ENCODE data around the gene PRKCE. TPM values are rescaled to one million over a fixed set of nuclear protein-coding genes. Genes with fewer than 3 reads are reported as not detected.

PRKCE gene
- polyA plus RNA-seq (2013, experiment 1 of 4): 3.2 TPM
- 2.5 TPM for polyA plus RNA-seq (2013, experiment 2 of 4)
- polyA plus RNA-seq (2013, experiment 3 of 4): 2.6 TPM
- 2.7 TPM for polyA plus RNA-seq (2013, experiment 4 of 4)

- H3K27ac ChIP-seq (ENCODE audit: insufficient read depth, low read depth, low read length, poor library complexity, severe bottlenecking): no peak within 1 kb of the TSS
- no peaks in the 10 kb centered on the region for H3K36me3 ChIP-seq (ENCODE audit: control insufficient read depth, insufficient read depth, low read length)
- H3K4me1 ChIP-seq (ENCODE audit: control insufficient read depth, insufficient read depth, low read length): peaks cover 16% of the 10 kb centered on the region
- peak within 1 kb of the TSS; percentile 58 for H3K4me3 ChIP-seq (ENCODE audit: insufficient read depth, low read depth, low read length)
- H3K9me3 ChIP-seq (ENCODE audit: control insufficient read depth, low read length): no peaks in the 10 kb centered on the region
- WGBS, 2 experiments: 0 to 1% methylated on average over 66 of the region's 66 CpGs
- H3K27me3 ChIP-seq (ENCODE audit: control insufficient read depth, insufficient read depth, low read length, poor library complexity, severe bottlenecking): peaks cover 75% of the 10 kb centered on the region
Observed at GRCh38 chr2:45651415-45652089, at the start of gene PRKCE. Gene PRKCE (plus strand): TSS chr2:45651675.

GRCh38 chr2:45602624-45603023 is 48.9 kb upstream of the PRKCE start:
- peaks cover 26% of the 10 kb centered on the region for H3K36me3 ChIP-seq (ENCODE audit: control insufficient read depth, insufficient read depth, low read length)
- WGBS, 2 experiments: 98 to 100% methylated on average over 2 of the region's 2 CpGs

GRCh38 chr2:45605116-45605515 is 46.4 kb upstream of the PRKCE start:
- no peaks in the 10 kb centered on the region for H3K27me3 ChIP-seq (ENCODE audit: control insufficient read depth, insufficient read depth, low read length, poor library complexity, severe bottlenecking)
- H3K4me1 ChIP-seq (ENCODE audit: control insufficient read depth, insufficient read depth, low read length): no peaks in the 10 kb centered on the region
- WGBS, 2 experiments: 94% methylated on average over 1 of the region's 2 CpGs
- H3K4me3 ChIP-seq (ENCODE audit: insufficient read depth, low read depth, low read length): no peak overlapping the region
- no peaks in the 10 kb centered on the region for H3K9me3 ChIP-seq (ENCODE audit: control insufficient read depth, low read length)
- H3K36me3 ChIP-seq (ENCODE audit: control insufficient read depth, insufficient read depth, low read length): peaks cover 16% of the 10 kb centered on the region
- no peak overlapping the region for H3K27ac ChIP-seq (ENCODE audit: insufficient read depth, low read depth, low read length, poor library complexity, severe bottlenecking)

More at GRCh38 chr2:45602624-45603023, 48.9 kb upstream of the PRKCE start:
- no peaks in the 10 kb centered on the region for H3K4me1 ChIP-seq (ENCODE audit: control insufficient read depth, insufficient read depth, low read length)
- H3K9me3 ChIP-seq (ENCODE audit: control insufficient read depth, low read length): no peaks in the 10 kb centered on the region
- no peak overlapping the region for H3K27ac ChIP-seq (ENCODE audit: insufficient read depth, low read depth, low read length, poor library complexity, severe bottlenecking)
- no peaks in the 10 kb centered on the region for H3K27me3 ChIP-seq (ENCODE audit: control insufficient read depth, insufficient read depth, low read length, poor library complexity, severe bottlenecking)
- no peak overlapping the region for H3K4me3 ChIP-seq (ENCODE audit: insufficient read depth, low read depth, low read length)

DNA sequence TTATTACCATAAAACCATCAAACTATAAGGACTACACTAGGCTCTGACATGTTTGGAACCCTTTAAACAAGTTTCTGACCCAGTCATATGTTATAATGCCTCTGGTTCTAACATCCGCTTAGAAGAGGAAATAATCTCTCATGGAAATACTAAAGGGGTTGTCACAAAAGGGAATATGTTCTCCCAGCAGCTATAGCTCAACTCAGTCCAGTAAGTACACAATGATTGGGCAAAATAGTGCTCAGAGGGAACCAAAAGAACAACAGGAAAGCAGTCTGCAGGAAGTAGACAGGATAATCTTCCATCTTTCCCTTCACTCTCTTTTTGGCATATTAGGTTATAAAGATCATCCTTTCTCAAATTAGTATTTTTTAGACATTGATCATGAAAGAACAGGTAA is 44.7 kb upstream of the PRKCE start:
- H3K9me3 ChIP-seq (ENCODE audit: control insufficient read depth, low read length): no peaks in the 10 kb centered on the region
- 100% methylated on average over 1 of the region's 1 CpG for WGBS, 2 experiments
- no peaks in the 10 kb centered on the region for H3K27me3 ChIP-seq (ENCODE audit: control insufficient read depth, insufficient read depth, low read length, poor library complexity, severe bottlenecking)
- H3K4me1 ChIP-seq (ENCODE audit: control insufficient read depth, insufficient read depth, low read length): no peaks in the 10 kb centered on the region
- peaks cover under 1% of the 10 kb centered on the region for H3K36me3 ChIP-seq (ENCODE audit: control insufficient read depth, insufficient read depth, low read length)
- no peak overlapping the region for H3K4me3 ChIP-seq (ENCODE audit: insufficient read depth, low read depth, low read length)
- H3K27ac ChIP-seq (ENCODE audit: insufficient read depth, low read depth, low read length, poor library complexity, severe bottlenecking): no peak overlapping the region

DNA sequence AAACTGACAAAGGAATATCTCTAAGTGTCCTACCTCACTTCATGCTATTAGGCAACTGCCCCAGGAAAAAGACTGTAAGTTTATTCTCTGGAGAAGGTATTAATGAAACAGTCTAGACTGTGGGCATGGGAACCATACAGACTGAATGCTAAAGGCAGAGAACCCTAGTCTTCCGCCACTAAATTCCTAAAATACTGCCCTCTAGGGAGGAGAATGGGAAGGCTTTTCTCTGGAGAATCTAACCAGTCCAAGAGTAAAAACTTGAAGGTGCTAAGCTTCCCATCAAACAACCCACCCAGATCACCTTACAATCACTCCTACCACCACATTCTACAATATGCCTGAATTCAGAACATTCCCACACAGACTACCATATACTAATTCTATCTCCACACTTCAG is 43.8 kb upstream of the PRKCE start:
- no peak overlapping the region for H3K4me3 ChIP-seq (ENCODE audit: insufficient read depth, low read depth, low read length)
- no peaks in the 10 kb centered on the region for H3K4me1 ChIP-seq (ENCODE audit: control insufficient read depth, insufficient read depth, low read length)
- H3K36me3 ChIP-seq (ENCODE audit: control insufficient read depth, insufficient read depth, low read length): no peaks in the 10 kb centered on the region
- 33 to 38% methylated on average over 1 of the region's 1 CpG for WGBS, 2 experiments
- H3K9me3 ChIP-seq (ENCODE audit: control insufficient read depth, low read length): no peaks in the 10 kb centered on the region
- no peak overlapping the region for H3K27ac ChIP-seq (ENCODE audit: insufficient read depth, low read depth, low read length, poor library complexity, severe bottlenecking)
- H3K27me3 ChIP-seq (ENCODE audit: control insufficient read depth, insufficient read depth, low read length, poor library complexity, severe bottlenecking): no peaks in the 10 kb centered on the region

GRCh38 chr2:45610281-45611019 is 41.0 kb upstream of the PRKCE start:
- H3K27me3 ChIP-seq (ENCODE audit: control insufficient read depth, insufficient read depth, low read length, poor library complexity, severe bottlenecking): no peaks in the 10 kb centered on the region
- H3K9me3 ChIP-seq (ENCODE audit: control insufficient read depth, low read length): no peaks in the 10 kb centered on the region
- H3K4me3 ChIP-seq (ENCODE audit: insufficient read depth, low read depth, low read length): peak overlapping the region; percentile 70
- peak overlapping the region; percentile 64 for H3K27ac ChIP-seq (ENCODE audit: insufficient read depth, low read depth, low read length, poor library complexity, severe bottlenecking)
- no peaks in the 10 kb centered on the region for H3K4me1 ChIP-seq (ENCODE audit: control insufficient read depth, insufficient read depth, low read length)
- WGBS, 2 experiments: 1 to 2% methylated on average over 23 of the region's 23 CpGs
- H3K36me3 ChIP-seq (ENCODE audit: control insufficient read depth, insufficient read depth, low read length): no peaks in the 10 kb centered on the region

DNA sequence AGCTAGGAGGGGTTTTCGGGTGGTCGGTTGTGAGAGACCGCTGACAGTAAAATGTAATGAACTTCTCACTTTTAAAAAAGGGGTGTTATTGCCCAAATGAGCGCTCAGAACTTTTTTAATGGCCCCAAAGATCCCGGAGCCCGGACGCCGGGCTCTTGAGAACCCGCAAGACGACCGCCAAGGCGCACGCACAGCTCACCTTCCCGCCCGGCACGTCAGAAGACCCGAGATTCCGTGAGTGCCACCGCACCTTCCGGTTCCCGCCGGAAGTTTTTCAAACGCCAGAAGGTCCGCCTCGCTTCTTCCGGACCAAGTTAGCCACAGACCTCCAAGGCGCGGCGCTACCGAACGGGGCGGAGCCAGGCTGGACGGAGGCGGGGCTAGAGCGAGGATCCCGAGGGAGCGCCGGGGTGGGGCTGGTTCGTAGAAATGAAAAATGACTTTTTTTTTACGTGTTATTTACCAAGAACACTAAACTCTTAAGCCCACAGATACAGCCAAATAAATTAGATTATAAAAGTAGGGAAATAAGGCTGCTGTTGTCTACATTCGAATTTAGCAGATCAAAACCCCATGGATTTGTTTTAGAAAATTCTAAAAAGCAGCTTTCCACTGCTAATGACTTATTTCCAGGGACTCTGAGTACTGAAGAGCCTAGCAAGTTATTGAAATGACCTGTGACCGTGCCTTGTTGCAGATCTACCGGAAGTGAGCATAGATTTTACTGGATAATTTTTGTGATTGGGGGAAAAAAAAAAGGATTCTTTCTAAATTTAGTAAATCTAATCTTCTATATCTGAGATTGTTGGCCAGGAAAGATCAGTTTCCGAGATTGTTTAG is 40.2 kb upstream of the PRKCE start, which contains the start of gene SRBD1:
Gene SRBD1 (minus strand): TSS at position 248 of the 840 bp plus-strand sequence. CDS start 5,826 bp downstream, outside the sequence.
- no peaks in the 10 kb centered on the region for H3K36me3 ChIP-seq (ENCODE audit: control insufficient read depth, insufficient read depth, low read length)

DNA sequence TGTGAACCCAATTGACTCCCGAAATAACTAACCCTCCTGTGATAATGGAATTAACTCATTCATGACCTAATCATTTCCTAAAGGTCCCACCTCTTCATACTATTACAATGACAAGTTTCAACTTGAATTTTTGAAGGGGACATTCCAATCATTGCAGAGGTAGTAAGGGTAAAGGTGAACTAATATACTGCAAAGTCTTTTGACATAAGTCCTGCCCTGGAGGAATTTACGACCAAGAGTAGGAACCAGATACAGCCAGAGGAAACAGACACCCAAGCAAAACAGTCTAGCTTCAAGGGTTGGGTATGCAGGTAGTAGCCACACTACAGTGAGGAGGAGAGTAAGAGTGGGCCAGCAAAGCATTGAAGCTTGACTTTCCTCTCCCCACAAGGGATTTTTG is 39.2 kb upstream of the PRKCE start:
- no peak overlapping the region for H3K27ac ChIP-seq (ENCODE audit: insufficient read depth, low read depth, low read length, poor library complexity, severe bottlenecking)
- WGBS, 2 experiments: 75 to 95% methylated on average over 1 to 2 of the region's 2 CpGs
- no peaks in the 10 kb centered on the region for H3K9me3 ChIP-seq (ENCODE audit: control insufficient read depth, low read length)
- no peaks in the 10 kb centered on the region for H3K36me3 ChIP-seq (ENCODE audit: control insufficient read depth, insufficient read depth, low read length)
- H3K27me3 ChIP-seq (ENCODE audit: control insufficient read depth, insufficient read depth, low read length, poor library complexity, severe bottlenecking): no peaks in the 10 kb centered on the region
- H3K4me1 ChIP-seq (ENCODE audit: control insufficient read depth, insufficient read depth, low read length): no peaks in the 10 kb centered on the region
- H3K4me3 ChIP-seq (ENCODE audit: insufficient read depth, low read depth, low read length): no peak overlapping the region

More for the DNA sequence above, 40.2 kb upstream of the PRKCE start, which contains the start of gene SRBD1:
- no peaks in the 10 kb centered on the region for H3K4me1 ChIP-seq (ENCODE audit: control insufficient read depth, insufficient read depth, low read length)
- no peaks in the 10 kb centered on the region for H3K27me3 ChIP-seq (ENCODE audit: control insufficient read depth, insufficient read depth, low read length, poor library complexity, severe bottlenecking)
- H3K27ac ChIP-seq (ENCODE audit: insufficient read depth, low read depth, low read length, poor library complexity, severe bottlenecking): peak within 1 kb of the TSS; percentile 64
- H3K9me3 ChIP-seq (ENCODE audit: control insufficient read depth, low read length): no peaks in the 10 kb centered on the region
- 4 to 6% methylated on average over 42 of the region's 44 CpGs for WGBS, 2 experiments
- H3K4me3 ChIP-seq (ENCODE audit: insufficient read depth, low read depth, low read length): peak within 1 kb of the TSS; percentile 70

DNA sequence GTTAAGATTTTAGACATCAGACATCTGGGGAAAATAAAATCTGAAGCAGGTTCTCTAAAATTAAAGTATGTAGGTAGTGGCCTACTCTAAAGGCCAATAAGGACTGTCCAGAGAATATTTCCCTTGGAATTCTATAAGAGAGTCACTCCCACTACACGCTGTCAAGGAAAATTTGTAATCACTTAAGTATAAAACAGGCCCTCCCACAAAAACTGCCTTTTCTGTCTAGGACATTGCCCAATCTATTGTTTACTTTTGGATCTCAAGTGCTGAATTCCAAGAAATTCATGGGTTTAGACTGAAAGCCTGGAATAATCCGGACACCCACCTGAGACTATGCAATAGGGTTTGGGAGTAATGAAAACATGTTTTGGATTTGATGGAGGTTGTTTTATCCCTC is 38.7 kb upstream of the PRKCE start:
- Histone ChIP-seq H3K27ac (ENCODE audit: insufficient read depth, low read depth, low read length, poor library complexity, severe bottlenecking) (no peak overlapping the region), H3K36me3 (ENCODE audit: control insufficient read depth, insufficient read depth, low read length) (no peaks in the 10 kb centered on the region), H3K4me3 (ENCODE audit: insufficient read depth, low read depth, low read length) (no peak overlapping the region), H3K27me3 (ENCODE audit: control insufficient read depth, insufficient read depth, low read length, poor library complexity, severe bottlenecking) (no peaks in the 10 kb centered on the region), H3K4me1 (ENCODE audit: control insufficient read depth, insufficient read depth, low read length) (no peaks in the 10 kb centered on the region), H3K9me3 (ENCODE audit: control insufficient read depth, low read length) (no peaks in the 10 kb centered on the region)
- 95 to 98% methylated on average over 2 of the region's 2 CpGs for WGBS, 2 experiments

Measured in ectodermal cell (in vitro differentiated cells).